ENCODE data around the gene POMZP3. TPM values are rescaled to one million over a fixed set of nuclear protein-coding genes. Genes with fewer than 3 reads are reported as not detected.
A peak's percentile ranks its signal among the peaks of the same experiment; 100 is the strongest.
"Not testable (repeated sequence)": the region's sequence is repeated elsewhere in the genome, so short reads cannot be mapped to it uniquely, and the experiment has no call there.

The POMZP3 gene
- polyA plus RNA-seq, 2 of the 4 experiments (the other 2 are of a cell fraction) = 10.6 to 17.6 TPM

GRCh38 chr7:76592694-76593093 is 34.4 kb downstream of the POMZP3 start:
- ATAC-seq; FAIRE-seq; DNase-seq (ENCODE audit: low read depth in 1 of 2, low spot score in 1 of 2); H3K4me2 ChIP-seq; CTCF ChIA-PET; H3K27ac ChIP-seq; H3K9me3 ChIP-seq; H3K4me3 ChIP-seq; POLR2A ChIA-PET: not testable (repeated sequence)
- WGBS (ENCODE audit: missing lambda C conversion rate) = 84% methylated on average over 2 of the region's 2 CpGs
- peaks cover 12% of the 10 kb centered on the region for H3K4me1 ChIP-seq

- H3K4me3 ChIP-seq; CTCF ChIA-PET; DNase-seq (ENCODE audit: low read depth in 1 of 2, low spot score in 1 of 2); POLR2A ChIA-PET; H3K27ac ChIP-seq; H3K9me3 ChIP-seq; FAIRE-seq; ATAC-seq; H3K4me2 ChIP-seq: not testable (repeated sequence)
- H3K4me1 ChIP-seq = peaks cover 22% of the 10 kb centered on the region
- 95% methylated on average over 2 of the region's 2 CpGs for WGBS (ENCODE audit: missing lambda C conversion rate)
Measured at GRCh38 chr7:76591602-76592304, 35.3 kb downstream of the POMZP3 start.

- FAIRE-seq; CTCF ChIA-PET; H3K27ac ChIP-seq; DNase-seq (ENCODE audit: low read depth in 1 of 2, low spot score in 1 of 2); H3K9me3 ChIP-seq; H3K4me3 ChIP-seq; POLR2A ChIA-PET; H3K4me2 ChIP-seq; ATAC-seq: not testable (repeated sequence)
- WGBS (ENCODE audit: missing lambda C conversion rate) = 93% methylated on average over 3 of the region's 3 CpGs
- peaks cover 29% of the 10 kb centered on the region for H3K4me1 ChIP-seq
Measured at GRCh38 chr7:76591033-76591432, 36.0 kb downstream of the POMZP3 start.

GRCh38 chr7:76588586-76588985 is 38.5 kb downstream of the POMZP3 start:
- H3K4me3 ChIP-seq; H3K27ac ChIP-seq; DNase-seq (ENCODE audit: low read depth in 1 of 2, low spot score in 1 of 2); POLR2A ChIA-PET; FAIRE-seq; CTCF ChIA-PET; H3K9me3 ChIP-seq: not testable (repeated sequence)
- WGBS (ENCODE audit: missing lambda C conversion rate) = no CpG with 5 or more reads among the region's 1 CpG
- peak overlapping the region; percentile 38; the same call in 1 of the 3 replicates for H3K4me2 ChIP-seq
- peaks cover 47% of the 10 kb centered on the region for H3K4me1 ChIP-seq
- peak in 1 of 2 experiments; percentile 37; a peak in 2 of 6 replicates for ATAC-seq

GRCh38 chr7:76586585-76587315 is 40.3 kb downstream of the POMZP3 start:
- Histone ChIP-seq H3K4me1 (peaks cover 62% of the 10 kb centered on the region), H3K27ac (0 out of 6 replicates have a peak overlapping the region, but pooled peaks of 1 of the 2 experiments have one; percentile 24)

GRCh38 chr7:76583636-76584281 is 43.3 kb downstream of the POMZP3 start:
- H3K4me3 ChIP-seq; FAIRE-seq; H3K9me3 ChIP-seq; POLR2A ChIA-PET; DNase-seq (ENCODE audit: low read depth in 1 of 2, low spot score in 1 of 2); CTCF ChIA-PET: not testable (repeated sequence)
- peak overlapping the region; percentile 70 to 77 for H3K27ac ChIP-seq
- peaks cover 85% of the 10 kb centered on the region for H3K4me1 ChIP-seq
- peak; percentile 20 to 21; a peak in 3 of 6 replicates for ATAC-seq
- peak overlapping the region; percentile 80 for H3K4me2 ChIP-seq
- 63% methylated on average over 5 of the region's 5 CpGs for WGBS (ENCODE audit: missing lambda C conversion rate)

More at GRCh38 chr7:76586585-76587315, 40.3 kb downstream of the POMZP3 start:
- H3K9me3 ChIP-seq; ATAC-seq; H3K4me3 ChIP-seq; FAIRE-seq; DNase-seq (ENCODE audit: low read depth in 1 of 2, low spot score in 1 of 2); CTCF ChIA-PET; POLR2A ChIA-PET: not testable (repeated sequence)
- 64% methylated on average over 2 of the region's 2 CpGs for WGBS (ENCODE audit: missing lambda C conversion rate)
- H3K4me2 ChIP-seq = peak overlapping the region; percentile 36; the same call in 2 of the 3 replicates

- H3K4me3 ChIP-seq; CTCF ChIA-PET; POLR2A ChIA-PET; H3K9me3 ChIP-seq; TF ChIP-seq FOSL2 (IDR thresholded peaks at IDR 0.05): not testable (repeated sequence)
- peak; percentile 100 for ATAC-seq
- Histone ChIP-seq H3K27ac (peak overlapping the region; percentile 70 to 82), H3K4me1 (peaks cover 81% of the 10 kb centered on the region), H3K4me2 (peak overlapping the region; percentile 80)
- peak in 1 of 2 experiments; percentile 75 for DNase-seq (ENCODE audit: low read depth in 1 of 2, low spot score in 1 of 2)
- peak; percentile 91 for FAIRE-seq
- TF ChIP-seq FOSL2 (CRISPR knock-in tag; IDR thresholded peaks at IDR 0.05) = peak; percentile 66
- WGBS (ENCODE audit: missing lambda C conversion rate) = 0% methylated on average over 2 of the region's 2 CpGs
Measured at GRCh38 chr7:76582848-76583631, 44.0 kb downstream of the POMZP3 start.

- CTCF ChIA-PET, FAIRE-seq, H3K4me3 ChIP-seq, H3K9me3 ChIP-seq, POLR2A ChIA-PET: not testable (repeated sequence)
- Histone ChIP-seq H3K4me1 (peaks cover 39% of the 10 kb centered on the region), H3K27ac (peak overlapping the region; percentile 7 to 52; a peak in 2 of 6 replicates), H3K4me2 (peak overlapping the region; percentile 66)
- ATAC-seq = peak; percentile 34 to 79; a peak in 3 of 6 replicates
- 7% methylated on average over 3 of the region's 3 CpGs for WGBS (ENCODE audit: missing lambda C conversion rate)
- DNase-seq (ENCODE audit: low read depth in 1 of 2, low spot score in 1 of 2) = peak in 1 of 2 experiments; percentile 50
Measured at GRCh38 chr7:76575919-76576655, 51.0 kb downstream of the POMZP3 start.

GRCh38 chr7:76575431-76575830 is 51.6 kb downstream of the POMZP3 start:
- peak; percentile 65 for FAIRE-seq
- 94% methylated on average over 1 of the region's 2 CpGs for WGBS (ENCODE audit: missing lambda C conversion rate)
- POLR2A ChIA-PET; H3K9me3 ChIP-seq; CTCF ChIA-PET; H3K4me3 ChIP-seq; H3K27ac ChIP-seq; DNase-seq (ENCODE audit: low read depth in 1 of 2, low spot score in 1 of 2); ATAC-seq: not testable (repeated sequence)
- peak overlapping the region; percentile 66; the same call in 1 of the 3 replicates for H3K4me2 ChIP-seq
- H3K4me1 ChIP-seq = peaks cover 37% of the 10 kb centered on the region

- POLR2A ChIA-PET; H3K4me3 ChIP-seq; CTCF ChIA-PET; DNase-seq (ENCODE audit: low read depth in 1 of 2, low spot score in 1 of 2); H3K9me3 ChIP-seq; H3K4me2 ChIP-seq; ATAC-seq; FAIRE-seq; H3K27ac ChIP-seq: not testable (repeated sequence)
- H3K4me1 ChIP-seq = peaks cover 51% of the 10 kb centered on the region
- 94% methylated on average over 3 of the region's 3 CpGs for WGBS (ENCODE audit: missing lambda C conversion rate)
Measured at GRCh38 chr7:76572296-76572695, 54.8 kb downstream of the POMZP3 start.
